Measurements from ENCODE around the gene ROBO1.
"Not testable (repeated sequence)": the region's sequence is repeated elsewhere in the genome, so short reads cannot be mapped to it uniquely, and the experiment has no call there.

ROBO1 gene

GRCh38 chr3:79767905-79768267, at the start of gene ROBO1:
ROBO1 (minus strand) TSS chr3:79767998.
- DNase-seq, result no peak

GRCh38 chr3:79817224-79817623, 49.4 kb upstream of the ROBO1 start:
- DNase-seq, result no peak

DNA sequence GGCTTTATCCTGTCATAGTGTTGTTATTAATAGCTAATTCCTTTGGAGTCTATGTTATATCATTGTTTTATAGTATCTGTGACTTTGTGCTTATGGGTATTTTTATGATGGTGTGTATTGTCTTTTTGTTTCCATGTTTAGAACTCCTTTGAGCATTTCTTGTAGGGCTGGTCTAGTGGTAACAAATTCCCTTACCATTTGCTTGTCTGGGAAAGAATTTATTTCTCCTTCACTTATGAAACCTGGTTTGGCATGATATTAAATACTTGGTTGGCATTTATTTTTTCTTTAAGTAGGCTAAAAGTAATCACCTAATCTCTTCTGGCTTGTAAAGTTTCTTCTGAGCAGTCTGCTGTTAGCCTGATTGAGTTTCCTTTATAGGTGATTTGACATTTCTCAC, 47.7 kb upstream of the ROBO1 start:
- no peak for DNase-seq

- DNase-seq, result no peak
Observed at GRCh38 chr3:79810581-79810980, 42.8 kb upstream of the ROBO1 start.

DNA sequence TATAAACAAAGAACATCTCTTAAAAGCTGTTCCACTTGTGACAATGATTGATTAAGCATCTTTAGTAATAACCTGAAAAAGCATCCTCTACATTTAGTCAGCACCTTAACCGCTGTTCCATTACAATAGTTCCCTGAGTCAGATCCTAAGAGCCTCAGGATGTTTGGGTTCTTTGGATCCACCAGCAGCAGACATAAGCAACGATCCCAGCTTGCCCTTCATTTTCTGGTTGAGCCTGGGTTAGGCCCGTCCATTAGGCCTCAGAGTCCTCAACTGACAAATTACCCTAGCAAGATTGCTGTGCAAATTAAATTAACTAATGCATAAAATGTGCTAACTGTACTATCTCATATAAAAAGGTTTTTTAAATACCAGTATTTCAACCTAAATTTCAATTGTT, 42.3 kb upstream of the ROBO1 start:
- no peak for DNase-seq

DNA sequence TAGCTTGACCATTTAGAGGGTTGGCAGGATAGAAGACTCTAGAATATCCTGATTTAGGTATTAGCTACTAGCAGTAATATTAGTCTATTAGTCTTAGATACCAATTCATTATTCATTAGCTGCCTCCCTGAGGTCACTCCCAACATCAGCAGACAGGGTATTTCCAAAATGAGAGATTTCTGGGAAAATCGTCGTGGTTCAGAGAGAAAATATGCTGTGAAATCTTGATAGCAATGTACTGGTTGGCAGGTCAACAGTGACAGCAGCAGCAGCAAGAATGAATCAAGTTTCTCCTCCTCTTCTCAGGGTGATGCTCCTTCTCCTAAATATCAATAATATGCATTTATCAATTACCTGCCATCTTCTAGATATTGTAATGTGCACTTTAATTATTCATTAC, 41.3 kb upstream of the ROBO1 start:
- DNase-seq, result no peak

DNA sequence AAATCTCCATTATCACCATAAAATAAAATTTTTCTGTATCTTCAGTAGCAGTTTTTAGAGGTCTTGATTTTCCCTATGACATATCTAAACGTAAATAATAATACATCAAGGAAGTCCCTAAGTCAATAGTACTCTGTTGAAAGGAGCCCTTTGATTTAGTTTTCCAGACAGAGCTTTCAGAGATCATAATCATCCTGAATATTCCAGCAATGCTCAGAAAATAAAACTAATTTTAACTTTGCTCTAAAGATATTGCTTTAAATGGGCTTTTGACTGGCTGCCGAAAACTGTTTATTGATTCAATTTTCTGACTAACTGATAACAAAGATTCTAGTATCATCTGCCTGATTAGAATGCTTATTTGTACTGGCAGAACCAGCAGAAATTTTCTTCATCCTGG, 40.7 kb upstream of the ROBO1 start:
- no peak for DNase-seq

DNA sequence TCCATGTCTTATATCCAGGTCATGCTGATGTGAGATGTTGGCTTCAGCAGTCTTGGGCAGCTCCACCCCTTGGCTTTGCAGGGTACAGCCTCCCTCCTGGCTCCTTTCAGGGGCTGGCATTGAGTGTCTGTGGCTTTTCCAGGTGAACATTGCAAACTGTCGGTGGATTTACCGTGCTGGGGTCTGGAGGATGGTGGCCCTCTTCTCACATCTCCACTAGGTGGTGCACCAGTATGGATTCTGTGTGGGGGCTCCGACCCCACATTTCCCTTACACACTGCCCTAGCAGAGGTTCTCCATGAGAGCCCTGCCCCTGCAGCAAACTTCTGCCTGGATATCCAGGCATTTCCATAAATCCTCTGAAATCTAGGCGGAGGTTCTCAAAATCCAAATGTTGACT, 22.4 kb upstream of the ROBO1 start:
- not testable (repeated sequence) for DNase-seq

GRCh38 chr3:79773291-79773690, 5.5 kb upstream of the ROBO1 start:
- no peak for DNase-seq

GRCh38 chr3:79769229-79769628, 1.4 kb upstream of the ROBO1 start:
- no peak for DNase-seq

- DNase-seq, result no peak
Observed at GRCh38 chr3:79767194-79767904, 449 bp downstream of the ROBO1 start.

- DNase-seq, result no peak
Observed at GRCh38 chr3:79766496-79767193, 1.2 kb downstream of the ROBO1 start.

GRCh38 chr3:79765911-79766310, 1.9 kb downstream of the ROBO1 start:
- DNase-seq, result no peak

DNA sequence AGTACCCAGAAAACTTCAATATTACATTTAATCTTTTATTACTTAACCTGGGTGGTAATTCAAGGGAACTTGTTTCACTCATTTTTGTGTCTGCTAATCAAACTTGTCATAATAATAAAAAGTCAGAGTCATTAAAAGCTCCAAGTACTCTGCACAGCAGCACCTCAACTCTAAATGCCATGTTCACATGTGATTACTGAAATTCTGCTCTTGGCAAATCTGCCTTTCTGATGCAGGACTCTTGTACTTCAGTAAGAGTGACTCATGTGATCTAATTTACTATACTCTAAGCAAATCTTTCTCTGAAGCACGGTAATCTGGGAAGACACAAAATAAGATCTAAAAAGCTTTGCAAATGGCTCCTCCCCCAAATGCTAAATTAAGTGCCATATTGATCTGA, 6.4 kb downstream of the ROBO1 start:
- no peak for DNase-seq

DNA sequence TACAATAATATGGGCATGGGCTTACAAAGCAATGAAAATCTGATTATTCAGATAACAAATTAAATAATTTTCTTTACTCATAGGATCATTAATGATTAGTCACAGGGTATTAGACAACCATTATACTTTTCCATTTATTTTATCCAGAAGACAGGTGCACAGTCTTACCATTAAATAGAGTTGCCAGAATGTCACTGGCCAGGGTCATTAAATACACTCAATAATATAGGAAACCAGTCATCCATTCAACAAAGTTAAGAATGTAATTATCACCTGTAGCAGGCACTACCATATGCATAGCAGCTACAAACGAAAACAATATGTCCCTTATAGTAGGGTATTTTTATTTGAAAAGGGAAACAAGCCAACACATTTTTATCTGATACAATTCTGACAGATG, 16.1 kb downstream of the ROBO1 start:
- DNase-seq, result no peak

GRCh38 chr3:79737530-79737929, 30.3 kb downstream of the ROBO1 start:
- DNase-seq, result no peak

GRCh38 chr3:79729096-79729495, 38.7 kb downstream of the ROBO1 start:
- no peak for DNase-seq

DNA sequence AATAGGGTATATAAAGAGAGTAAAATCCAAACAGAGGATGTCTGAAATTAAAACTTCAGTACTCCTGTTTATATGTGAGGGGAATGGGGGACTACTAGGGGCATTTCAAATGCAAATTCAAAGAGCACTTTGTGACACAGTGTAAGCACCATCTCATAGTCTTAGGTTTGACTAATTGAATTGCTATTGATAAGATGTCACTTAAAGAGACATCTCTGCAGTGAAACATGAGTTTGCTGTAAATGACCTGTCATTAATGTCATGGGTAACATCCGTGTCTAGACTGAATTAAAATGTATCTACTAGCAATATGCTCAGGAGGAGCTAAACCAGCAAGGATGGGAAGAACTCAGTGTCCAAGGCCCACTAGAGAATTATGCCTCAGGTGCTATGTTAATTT, 41.0 kb downstream of the ROBO1 start:
- no peak for DNase-seq

- no peak for DNase-seq
Observed at GRCh38 chr3:79724206-79724605, 43.6 kb downstream of the ROBO1 start.

GRCh38 chr3:79690072-79690471, 77.7 kb downstream of the ROBO1 start:
- no peak for DNase-seq

- no peak for DNase-seq
Observed at GRCh38 chr3:79685108-79685507, 82.7 kb downstream of the ROBO1 start.

DNA sequence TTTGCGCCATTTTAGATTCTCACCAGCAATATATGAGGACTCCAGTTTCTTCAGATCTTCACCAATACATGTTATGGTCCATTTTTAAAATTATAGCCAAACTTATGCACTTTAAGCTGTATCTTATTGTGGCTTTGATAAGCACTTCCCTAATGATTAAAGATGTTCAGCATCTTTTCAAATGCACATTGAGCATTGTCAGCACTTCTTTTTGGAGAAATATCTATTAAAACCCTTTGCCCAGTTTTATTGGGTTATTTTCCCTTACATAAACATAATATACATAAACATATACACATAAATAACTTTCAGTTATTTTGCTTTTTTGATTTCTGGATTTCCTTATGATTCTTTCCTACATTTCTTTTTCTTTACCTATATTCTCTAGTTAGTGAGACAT, 83.8 kb downstream of the ROBO1 start:
- no peak for DNase-seq

GRCh38 chr3:79672731-79673130, 95.1 kb downstream of the ROBO1 start:
- DNase-seq, result no peak

DNA sequence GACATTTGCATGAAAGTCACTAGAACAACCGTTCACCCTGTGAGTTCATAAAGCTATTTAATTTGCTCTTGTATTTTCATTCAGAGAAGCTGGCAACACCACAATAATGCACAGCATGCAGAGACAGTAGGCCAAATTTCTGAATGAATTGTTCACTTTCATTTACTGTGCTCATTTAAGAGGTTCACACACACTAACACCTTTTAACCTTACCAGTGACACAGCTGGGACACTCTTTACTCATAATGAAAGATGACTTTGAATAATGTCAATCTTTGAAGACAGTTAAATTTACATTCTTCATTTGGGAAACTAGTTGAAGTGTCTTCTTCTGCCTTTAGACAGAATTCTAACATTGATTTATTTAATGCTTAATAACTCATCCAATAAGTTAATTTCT, 95.7 kb downstream of the ROBO1 start:
- no peak for DNase-seq

DNA sequence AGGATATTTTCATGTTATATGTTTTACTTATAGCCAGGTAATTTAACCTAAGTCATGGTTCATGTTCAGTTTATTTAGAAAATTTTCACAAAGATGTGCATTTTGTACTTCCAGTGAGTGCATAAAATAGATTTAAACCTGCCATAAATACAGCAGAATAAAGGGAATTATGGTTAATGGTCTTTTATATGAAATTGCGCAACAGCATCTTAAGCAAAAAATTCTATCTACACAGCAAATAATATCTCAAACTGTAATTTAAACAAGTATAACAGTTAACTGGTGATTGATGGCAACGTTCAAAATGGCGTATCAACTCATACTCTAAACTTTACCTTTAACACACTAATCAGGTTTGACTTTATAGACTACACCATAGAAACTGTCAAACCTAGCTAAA, 97.6 kb downstream of the ROBO1 start:
- DNase-seq, result no peak
